HG02943 (cell line): ENCODE results near the gene IFI6.
"Not testable (repeated sequence)": the region's sequence is repeated elsewhere in the genome, so short reads cannot be mapped to it uniquely, and the experiment has no call there.

Experiments used
- ATAC-seq: cut with Tn5 transposase; IDR thresholded peaks from one replicate; pipeline ENCODE4 v1.9.1; 2021; ENCODE audit warnings: mild to moderate bottlenecking, low read depth, moderate library complexity; ENCODE audit not compliant: unreplicated experiment

IFI6 gene

DNA sequence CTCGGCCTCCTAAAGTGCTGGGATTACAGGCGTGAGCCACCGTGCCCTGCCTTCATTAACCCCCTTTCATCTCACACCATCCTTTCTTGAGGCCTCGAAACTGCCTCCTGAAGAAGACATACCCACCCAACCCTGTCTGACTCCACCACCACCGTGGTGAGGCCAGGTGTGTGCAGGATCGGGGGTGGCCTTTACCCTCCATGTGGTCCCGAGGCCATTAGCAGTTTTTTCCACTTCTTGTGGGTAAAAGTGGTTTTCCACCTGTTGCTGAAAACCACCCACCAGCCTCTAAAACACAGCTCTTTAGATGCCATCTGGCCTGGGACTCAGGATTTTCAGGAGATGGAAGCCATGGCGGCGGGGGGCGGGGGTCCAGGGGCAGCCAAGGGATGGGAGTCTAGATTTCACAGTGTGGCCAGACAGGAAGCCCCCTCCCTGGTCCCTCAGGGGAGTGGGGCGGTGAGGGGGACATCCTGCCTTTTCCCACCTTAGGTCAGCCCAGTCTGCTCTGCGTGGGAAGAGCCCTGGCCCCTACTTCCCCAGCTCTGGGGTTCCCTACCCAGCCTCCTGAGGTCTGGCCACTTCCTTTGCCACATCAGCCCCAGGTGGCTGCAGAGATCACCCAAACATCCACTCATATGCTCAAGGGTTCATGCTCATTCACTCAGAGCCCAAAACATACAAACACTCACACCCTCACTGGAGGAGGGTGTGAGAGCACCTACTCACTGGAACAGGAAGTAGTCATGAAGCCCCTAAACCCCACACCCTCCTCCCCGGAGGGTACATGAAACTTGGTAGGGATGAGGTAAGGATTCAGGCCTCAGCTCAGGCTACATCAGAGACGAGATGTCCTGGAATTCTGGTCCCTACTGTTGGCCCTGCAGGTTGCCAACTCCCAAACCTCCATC, 39.4 kb downstream of the IFI6 start:
- no peak for ATAC-seq

GRCh38 chr1:27630859-27631491, 41.0 kb downstream of the IFI6 start:
- ATAC-seq: peak; percentile 28

- ATAC-seq: no peak
These were observed 43.3 kb downstream of the IFI6 start for GRCh38 chr1:27628712-27629111.

GRCh38 chr1:27627733-27628132, 44.3 kb downstream of the IFI6 start:
- ATAC-seq: not testable (repeated sequence)

- no peak for ATAC-seq
These were observed 44.9 kb downstream of the IFI6 start for GRCh38 chr1:27627061-27627460.

GRCh38 chr1:27626031-27626935, 45.7 kb downstream of the IFI6 start:
- no peak for ATAC-seq

- no peak for ATAC-seq
These were observed 47.4 kb downstream of the IFI6 start for GRCh38 chr1:27624467-27625178.

- no peak for ATAC-seq
These were observed 48.4 kb downstream of the IFI6 start for GRCh38 chr1:27623327-27624212.

- ATAC-seq: no peak
These were observed 49.2 kb downstream of the IFI6 start for GRCh38 chr1:27622828-27623227.

GRCh38 chr1:27621051-27621920, 50.7 kb downstream of the IFI6 start:
- ATAC-seq: no peak

DNA sequence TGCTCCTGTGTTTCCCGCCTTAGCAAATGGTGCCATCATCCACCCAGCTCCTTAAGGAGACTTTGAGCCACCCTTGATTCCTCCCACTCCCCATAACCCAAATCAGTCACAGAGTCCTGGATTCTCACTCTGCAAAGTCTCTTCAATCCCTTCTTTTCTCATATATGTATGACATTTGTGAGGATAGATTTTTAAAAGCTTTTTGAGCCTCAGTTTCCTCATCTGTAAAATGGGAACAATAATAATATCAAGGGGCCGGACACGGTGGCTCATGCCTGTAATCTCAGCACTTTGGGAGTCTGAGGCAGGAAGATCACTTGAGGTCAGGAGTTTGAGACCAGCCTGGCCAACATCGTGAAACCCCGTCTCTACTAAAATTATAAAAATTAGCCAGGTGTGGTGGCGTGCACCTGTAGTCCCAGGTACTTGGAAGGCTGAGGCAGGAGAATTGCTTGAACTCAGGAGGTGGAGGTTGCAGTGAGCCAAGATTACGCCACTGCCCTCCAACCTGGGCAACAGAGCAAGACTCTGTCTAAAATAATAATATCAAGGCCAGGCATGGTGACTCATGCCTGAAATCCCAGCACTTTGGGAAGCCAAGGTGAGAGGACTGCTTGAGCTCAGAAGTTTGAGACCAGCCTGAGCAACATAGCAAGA, 52.1 kb downstream of the IFI6 start:
- not testable (repeated sequence) for ATAC-seq

- no peak for ATAC-seq
These were observed 53.5 kb downstream of the IFI6 start for GRCh38 chr1:27618341-27619082.

GRCh38 chr1:27617420-27617819, 54.6 kb downstream of the IFI6 start:
- no peak for ATAC-seq

- no peak for ATAC-seq
These were observed 55.6 kb downstream of the IFI6 start for GRCh38 chr1:27616441-27616840.
